GM19193 (cell line): ENCODE data around the gene SFMBT2.

ENCODE experiments used
- POLR2A ChIP-seq: IDR thresholded peaks from 4 replicates; pipeline ENCODE4 v1.6.1; 2011; ENCODE audit not compliant: insufficient read depth, insufficient read length; ENCODE audit errors: extremely low read depth

The SFMBT2 gene

DNA sequence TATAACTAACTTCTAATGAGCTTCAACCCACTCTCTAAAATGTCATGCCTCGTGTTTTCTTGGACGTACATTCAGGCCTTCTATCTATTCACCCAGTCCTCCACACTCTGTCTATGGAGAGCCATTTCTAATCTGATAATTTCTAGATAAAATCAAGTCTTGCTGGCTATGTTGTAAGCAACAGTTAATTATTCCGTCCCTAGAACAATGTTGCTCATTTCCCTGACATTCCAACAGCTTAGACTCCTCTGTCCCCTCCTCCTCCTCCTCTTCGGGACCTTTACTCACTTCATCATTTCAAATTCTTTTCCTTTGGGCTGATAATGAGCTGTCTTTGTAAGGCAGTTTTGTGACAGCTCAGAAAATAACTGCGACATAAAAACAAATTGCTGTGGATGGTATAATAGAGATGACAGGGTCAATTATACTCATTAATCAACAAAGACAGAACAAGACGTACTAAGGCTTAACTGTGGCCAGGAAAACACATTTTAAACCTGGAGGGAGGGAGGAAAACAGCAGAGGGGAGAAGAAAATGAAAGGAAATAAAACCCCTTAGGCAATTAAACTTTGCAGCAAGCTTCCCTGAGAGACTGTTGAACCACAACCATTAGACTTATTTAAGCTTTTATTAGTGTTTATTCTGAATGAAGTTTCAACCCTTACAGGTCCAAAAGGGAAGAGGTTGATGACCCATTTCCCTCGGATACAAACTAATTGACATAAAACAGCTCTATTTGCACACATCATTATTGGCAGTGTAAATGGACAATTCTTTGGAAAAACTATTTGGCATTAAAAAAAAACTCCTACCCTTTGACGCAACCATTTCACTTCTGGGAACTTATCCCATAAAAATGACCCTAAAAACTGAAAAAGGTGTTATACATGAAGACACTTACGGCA, 179.1 kb downstream of the SFMBT2 start:
- TF ChIP-seq POLR2A = no peak

DNA sequence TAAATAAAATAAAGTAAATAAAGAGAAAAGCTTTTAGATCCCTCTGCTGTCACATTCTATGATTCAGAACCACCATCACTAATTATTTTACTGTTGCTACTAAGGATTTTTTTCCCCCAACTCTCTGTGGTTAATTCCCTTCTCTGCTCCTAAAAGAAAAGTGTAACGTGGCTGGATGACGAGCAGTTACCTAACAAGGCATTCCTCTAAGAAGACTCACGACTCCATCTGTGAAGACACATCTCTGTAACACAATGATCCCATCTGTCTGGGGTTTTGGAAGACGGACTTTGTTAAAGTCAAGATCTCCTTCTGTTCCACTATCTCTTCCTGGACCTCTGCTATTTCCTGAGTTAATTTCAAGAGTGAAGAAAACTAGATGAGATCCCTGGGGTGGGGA, 179.9 kb downstream of the SFMBT2 start:
- no peak for TF ChIP-seq POLR2A

DNA sequence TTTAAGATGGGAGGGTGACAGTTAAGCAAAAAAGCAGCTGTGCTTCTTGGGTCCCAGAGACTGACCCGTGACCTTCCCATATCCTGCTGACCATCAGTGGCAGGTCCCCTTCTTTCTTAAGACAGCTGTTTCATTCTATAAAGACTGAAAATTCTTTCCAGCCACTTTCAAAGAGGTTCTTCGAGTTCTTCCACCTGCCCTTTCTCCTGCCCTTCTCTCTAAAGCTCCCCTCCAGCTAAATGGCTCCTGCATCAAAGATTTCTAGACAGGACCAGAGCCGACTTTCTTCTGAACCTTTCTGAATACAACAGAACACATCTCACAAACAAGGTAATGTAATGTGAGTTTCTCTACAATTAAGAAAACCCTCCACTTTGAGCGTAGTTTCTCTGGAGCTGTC, 180.8 kb downstream of the SFMBT2 start:
- TF ChIP-seq POLR2A = no peak

DNA sequence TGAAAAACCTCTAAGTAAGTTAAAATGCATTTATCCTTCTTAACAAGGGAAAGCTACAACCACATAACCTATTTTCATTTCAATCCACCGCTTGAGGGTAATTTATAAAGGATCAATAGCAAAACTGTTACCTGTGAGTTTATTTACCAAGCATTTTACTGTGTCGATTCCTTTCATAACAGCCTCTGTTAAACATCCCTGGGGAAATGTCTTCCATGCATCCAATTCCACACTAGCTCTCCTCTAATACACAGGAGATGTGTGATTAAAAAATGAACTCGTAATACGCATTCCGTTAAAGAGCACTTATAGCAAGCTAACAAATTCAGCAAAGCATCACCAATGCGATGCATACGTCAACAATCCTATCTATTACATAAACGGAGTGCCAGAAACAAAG, 185.7 kb downstream of the SFMBT2 start:
- no peak for TF ChIP-seq POLR2A

DNA sequence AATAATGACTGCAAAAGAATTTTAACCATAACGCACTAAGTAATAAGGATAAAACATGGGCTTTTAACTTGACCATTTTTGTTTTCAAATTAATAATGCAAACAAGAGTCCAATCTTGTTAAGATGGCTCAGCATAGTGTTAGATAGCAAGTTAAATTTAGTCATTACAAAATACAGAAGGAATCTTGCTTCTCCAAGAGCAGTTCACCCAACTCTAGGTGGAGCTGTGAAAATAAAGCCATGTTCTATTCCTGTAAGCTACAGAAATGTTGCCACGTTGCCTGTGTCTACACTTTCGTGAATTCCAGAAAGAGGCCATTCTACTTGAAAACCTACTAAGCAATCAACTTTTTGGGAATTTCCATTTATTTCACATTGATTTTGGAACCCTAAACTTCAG, 191.9 kb downstream of the SFMBT2 start:
- TF ChIP-seq POLR2A = no peak

DNA sequence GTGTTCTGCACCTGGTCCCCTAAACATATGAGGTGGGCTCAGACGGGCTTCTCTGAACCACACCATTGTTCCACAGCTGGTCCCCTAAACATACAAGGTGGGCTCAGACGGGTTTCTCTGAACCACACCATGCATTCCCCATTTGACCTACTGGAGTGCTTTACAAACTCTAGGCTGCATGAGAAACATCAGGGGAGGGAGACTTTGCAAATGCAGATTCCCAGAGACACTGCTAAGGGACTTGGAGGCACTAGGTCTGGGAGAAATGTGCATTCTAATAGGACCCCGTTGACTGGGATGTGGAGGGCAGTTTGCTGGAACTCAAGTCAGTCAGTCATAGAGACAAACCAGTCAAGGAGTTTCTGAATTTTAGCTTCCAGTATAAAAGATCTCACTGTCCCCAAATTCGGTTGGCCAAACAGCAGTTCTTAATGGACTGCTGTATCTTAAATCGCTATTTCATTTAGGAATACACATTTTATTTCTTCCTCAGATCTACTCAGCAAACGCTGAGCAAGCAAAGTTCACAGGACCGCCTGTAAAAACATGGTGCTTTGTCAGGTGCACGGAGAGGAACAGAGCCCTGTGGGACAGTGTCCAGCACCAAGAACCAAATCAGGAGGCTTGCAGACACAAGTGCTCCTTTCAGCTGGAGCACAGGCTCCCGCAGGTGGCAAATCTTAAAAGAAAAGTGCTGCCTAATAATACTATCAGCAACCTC, 198.8 kb downstream of the SFMBT2 start:
- no peak for TF ChIP-seq POLR2A

DNA sequence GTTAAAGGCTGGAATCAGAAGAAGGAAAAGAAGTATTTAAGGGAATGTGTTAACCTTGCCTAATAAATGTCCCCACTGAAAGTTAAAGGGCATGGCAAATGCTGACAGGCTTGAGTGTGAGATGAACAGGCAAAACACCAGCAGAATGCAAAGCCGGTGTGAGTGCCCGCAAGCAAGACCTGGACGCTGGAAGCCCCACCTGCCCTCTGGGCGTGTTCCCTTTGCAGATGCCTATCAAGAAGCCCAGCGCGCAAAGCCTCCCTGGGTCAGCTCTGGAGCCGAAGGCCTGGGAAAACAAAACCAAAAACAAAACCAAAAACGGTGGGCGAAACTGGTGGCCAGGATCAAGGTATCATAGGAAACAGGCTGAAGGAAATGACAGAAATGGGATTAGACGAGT, 200.3 kb downstream of the SFMBT2 start:
- no peak for TF ChIP-seq POLR2A

DNA sequence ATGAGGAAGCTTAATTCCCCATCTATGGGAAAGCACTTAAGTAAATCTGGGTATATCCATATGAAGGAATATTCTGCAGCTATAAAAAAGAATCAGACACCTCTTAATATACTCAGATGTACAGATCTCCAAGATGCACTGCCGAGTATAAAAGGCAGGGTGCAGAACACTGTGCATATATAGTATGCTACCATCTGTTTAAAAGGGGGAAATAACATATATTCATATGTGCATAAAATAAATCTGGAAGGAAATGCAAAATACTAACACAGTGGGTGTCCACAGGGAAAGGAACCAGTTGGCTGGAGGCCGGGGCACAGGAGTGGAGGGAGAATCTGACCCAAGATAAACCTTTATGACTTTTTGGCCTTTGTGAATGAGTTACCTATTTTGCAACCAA, 201.4 kb downstream of the SFMBT2 start:
- TF ChIP-seq POLR2A = no peak

DNA sequence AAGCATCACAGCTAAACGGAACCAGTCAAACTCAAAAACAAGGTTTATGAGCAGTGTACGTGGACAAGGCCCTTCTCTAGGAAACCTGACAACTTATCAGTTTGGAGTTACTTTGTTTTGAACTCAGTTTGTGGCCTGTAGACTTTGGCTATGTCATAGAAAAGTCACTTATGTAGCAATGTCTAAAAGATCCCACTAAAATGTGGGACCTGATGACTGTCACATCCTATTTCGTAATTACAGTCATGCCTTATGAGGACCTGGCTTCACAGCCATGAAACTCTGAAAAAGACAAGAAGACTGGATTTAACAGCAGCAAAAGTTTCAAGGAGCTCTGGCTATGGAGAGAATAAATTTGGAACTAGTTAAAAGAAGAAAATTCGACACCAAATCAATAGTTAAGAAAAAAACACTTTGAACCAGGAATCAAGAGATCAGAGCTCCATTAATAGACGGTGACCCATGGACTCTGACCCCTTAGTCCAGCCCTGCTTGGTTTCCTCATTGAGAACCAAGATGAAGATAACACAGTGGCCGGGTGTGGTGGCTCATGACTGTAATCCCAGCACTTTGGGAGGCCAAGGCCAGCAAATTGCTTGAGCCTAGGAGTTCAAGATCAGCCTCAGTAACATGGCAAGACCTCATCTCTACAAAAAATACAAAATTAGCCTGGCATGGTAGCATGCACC, 204.3 kb downstream of the SFMBT2 start:
- no peak for TF ChIP-seq POLR2A

DNA sequence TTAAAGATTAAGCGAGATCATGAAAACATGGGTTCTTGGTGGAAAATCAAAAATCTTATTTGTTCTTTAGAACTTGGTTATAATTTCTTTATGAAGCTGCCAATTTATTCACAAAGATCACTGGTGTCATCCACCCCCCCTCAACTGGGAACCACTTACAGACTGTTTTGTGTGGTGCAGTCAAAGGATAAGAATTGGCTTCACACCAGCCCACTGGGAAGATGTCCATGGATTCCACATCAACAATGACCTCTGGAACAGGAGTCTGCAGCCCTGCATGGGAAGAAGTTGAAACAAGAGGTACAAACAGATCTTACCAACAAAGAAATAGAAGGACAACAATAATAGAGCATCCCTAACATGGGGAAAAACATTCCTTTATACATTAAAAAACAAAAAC, 205.2 kb downstream of the SFMBT2 start:
- TF ChIP-seq POLR2A = no peak

DNA sequence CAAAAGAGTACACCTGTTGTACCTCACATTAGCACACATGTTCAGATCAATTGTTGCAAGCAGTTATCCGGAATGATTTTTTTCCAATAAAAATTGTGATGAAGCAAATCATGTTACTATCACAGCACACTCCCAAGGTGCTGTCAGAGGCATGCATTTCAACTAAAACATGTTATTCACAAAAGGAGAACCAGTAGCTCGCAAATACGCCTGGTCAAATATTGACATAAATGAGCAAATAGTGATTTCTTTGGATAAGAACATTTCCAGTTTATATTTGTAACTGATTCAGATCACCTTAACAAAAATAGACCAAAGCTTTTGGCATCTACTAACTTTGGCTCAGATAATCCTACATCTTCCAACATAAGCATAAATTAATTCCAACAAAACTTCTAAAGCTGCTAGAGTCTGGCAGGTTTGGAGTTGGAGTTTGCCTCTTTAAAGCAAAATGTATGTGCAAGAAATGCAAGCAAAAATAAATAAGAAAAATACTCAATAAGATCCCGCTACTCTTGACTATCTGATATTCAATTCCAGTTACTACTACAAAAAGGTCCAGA, 208.0 kb downstream of the SFMBT2 start:
- TF ChIP-seq POLR2A = no peak

DNA sequence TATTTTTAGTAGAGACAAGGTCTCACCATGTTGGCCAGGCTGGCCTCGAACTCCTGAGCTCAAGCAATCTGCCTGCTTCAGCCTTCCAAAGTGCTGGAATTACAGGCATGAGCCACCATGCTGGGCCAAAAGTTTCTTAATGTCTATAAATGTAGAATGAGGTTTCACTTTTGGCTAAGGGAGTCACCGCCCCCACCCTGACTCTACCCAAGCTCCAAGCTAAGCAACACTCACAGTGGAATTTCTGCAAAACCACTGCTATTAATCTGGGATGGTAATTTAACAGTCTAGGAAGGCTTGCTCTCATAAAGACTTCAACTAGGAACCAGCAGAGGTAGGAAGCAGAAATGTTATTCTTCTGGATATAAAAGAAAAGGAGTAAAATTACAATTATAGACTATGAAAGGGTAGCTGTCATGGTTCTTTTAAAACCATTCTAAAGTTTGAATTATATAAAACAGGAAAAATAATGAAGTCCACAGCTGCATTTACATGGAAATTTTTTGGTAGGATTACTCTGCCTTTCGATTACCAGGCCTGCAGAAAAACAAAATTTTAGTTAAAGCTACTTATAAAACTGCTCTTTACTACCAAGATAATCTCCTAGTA, 211.6 kb downstream of the SFMBT2 start:
- TF ChIP-seq POLR2A = no peak

DNA sequence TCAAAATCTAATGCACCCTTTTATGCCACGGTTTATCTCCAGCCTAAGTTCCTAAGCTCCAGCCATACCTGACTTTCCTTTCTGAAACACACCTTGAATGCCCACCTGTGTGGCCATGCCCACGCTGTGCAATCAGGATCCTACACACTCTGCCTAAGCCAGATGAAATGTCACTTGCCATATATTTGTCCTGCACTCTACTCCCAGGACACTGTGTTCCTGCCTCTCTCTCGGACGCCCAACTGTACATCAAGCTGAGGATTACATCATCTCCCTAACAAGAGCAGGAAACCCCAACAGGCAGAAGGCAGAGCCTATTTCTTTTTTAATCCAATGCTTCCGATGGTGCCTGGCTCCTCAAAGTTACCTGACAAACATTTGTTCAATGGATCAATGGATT, 214.6 kb downstream of the SFMBT2 start:
- TF ChIP-seq POLR2A = no peak

DNA sequence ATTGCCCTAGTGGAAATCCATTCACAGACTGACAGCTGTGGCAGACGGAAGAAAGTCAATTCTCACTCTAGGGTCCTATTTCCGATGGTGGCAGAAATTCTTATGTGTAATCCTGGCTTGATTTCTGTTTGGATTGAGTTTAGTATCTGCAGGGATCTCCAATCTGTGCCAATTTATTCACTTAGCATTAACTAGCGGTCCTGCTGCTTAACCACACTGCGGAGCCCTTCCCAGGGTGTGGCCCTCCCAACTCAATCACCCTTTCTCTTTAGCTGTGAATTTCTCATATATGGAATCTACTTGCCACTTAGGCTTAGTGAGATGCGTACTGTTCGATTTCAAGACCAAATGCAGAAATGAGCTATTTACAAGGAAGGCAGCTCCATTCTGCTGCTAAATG, 215.7 kb downstream of the SFMBT2 start:
- TF ChIP-seq POLR2A = no peak

DNA sequence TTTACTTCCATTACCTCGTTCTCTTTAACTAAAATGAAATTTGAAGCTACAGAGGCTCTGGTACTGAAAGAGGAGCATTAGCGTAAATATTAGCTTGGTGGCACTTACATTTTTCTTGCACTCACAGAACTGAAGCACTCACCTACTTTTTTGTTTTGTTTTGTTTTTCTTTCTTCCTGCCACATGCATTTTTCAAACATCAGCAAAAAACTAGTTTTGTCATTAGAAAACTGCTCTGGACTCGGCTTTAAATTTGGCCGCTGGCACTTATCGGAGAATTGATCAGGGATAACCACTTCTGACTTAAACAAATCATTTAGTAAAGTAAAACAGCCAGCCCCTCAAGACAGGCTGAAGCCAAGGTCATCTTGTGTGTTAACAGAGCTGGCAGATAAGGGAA, 216.3 kb downstream of the SFMBT2 start:
- no peak for TF ChIP-seq POLR2A
